ENCODE measurements around the gene C2CD2.
"Not testable (repeated sequence)": the region's sequence is repeated elsewhere in the genome, so short reads cannot be mapped to it uniquely, and the experiment has no call there.

Gene C2CD2

GRCh38 chr21:41956926-41957729, 3.3 kb upstream of the C2CD2 start:
- DNase-seq: peak; percentile 79

GRCh38 chr21:41955516-41955915, 1.7 kb upstream of the C2CD2 start:
- DNase-seq: no peak

DNA sequence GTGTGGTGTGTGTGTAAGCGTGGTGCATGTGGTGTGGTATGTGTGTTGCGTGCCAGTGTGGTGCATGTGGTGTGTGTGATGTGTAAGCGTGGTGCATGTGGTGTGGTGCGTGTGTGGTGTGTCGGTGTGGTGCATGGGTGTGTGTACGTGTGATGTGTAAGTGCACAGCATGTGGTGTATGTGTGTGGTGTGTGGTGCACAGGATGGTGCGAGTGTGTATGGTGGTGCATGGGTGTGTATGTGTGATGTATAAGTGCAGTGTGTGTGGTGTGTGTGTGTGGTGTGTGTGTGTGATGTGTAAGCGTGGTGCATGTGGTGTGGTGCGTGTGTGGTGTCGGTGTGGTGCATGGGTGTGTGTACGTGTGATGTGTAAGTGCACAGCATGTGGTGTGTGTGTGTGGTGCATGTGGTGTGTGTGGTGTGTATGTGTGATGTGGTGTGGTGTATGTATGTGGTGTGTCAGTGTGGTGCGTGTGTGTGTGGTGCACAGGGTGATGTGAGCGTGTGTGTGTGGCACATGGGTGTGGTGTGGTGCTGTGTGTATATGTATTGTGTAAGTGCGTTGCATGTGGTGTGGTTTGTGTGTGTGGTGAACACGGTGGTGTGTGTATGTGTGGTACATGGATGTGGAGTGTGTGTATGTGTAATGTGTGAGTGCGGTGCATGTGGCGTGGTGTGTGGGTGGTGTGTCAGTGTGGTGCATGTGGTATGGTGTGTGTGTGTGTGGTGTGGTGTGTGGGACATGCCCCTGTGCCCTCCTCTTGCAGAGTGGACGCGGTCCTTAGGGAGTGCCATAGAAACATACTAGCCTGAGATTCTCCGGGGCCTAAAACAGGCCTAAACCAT, 1.1 kb upstream of the C2CD2 start:
- DNase-seq: no peak

DNA sequence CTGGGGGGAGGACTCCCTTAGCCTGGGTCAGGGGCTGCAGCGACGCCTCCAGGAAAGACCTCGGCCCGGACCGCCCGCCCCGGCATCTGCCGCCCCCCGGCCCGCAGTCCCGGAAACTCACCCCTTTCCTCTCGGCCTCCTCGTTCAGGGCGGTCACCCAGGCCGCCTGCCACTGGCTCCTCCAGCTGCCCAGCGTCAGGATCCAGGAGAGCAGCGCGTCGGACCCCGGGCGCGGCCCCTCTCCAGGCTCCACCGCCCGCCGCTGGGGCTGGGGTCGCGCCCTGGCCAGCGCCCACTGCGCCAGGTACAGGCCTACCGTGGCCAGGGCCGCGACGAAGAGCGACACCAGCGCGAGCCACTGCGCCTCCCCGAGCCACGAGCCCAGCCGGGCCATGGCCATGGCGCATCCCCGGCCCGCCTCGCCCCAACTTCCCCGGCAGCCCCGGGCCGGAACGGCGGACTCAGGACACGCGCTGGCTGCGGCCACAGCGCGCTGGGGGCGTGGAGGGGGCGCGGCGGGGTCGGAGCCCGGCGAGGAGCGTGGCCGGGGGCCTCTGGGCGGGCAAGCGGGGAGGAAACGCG, 478 bp downstream of the C2CD2 start:
- DNase-seq: no peak

DNA sequence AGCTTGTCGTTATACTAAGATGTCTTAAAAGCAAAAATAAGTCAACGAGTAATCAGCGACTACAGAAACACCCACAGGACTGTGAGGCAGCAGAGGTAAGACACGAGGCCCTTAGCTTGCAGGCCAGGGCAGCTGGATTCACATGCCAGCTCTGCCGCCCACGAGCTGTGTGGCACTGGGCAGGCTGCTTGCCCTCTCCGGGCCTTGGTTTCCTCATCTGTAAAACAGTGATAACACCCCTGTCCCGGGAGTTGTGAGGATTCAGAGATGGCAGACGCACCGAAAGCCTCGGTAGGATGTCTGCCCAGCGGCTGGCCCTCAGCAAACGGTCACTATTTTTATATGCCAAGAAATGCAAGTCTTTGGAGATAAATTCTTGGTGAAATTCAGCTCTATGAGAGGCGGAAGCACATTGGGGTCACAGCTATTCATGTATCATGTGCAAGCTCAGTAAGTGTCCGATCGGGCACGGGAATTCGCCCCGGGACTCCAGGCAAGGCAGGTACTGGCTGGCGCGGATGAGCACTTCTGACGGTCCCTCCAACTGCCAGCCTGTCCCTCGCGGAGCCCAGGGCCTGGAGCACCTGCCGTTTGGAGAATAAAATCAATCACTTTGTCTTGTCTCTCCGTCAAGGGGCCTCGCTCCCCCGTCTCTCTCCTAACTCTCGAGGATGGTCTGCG, 1.1 kb downstream of the C2CD2 start:
- peak; percentile 22 for DNase-seq

DNA sequence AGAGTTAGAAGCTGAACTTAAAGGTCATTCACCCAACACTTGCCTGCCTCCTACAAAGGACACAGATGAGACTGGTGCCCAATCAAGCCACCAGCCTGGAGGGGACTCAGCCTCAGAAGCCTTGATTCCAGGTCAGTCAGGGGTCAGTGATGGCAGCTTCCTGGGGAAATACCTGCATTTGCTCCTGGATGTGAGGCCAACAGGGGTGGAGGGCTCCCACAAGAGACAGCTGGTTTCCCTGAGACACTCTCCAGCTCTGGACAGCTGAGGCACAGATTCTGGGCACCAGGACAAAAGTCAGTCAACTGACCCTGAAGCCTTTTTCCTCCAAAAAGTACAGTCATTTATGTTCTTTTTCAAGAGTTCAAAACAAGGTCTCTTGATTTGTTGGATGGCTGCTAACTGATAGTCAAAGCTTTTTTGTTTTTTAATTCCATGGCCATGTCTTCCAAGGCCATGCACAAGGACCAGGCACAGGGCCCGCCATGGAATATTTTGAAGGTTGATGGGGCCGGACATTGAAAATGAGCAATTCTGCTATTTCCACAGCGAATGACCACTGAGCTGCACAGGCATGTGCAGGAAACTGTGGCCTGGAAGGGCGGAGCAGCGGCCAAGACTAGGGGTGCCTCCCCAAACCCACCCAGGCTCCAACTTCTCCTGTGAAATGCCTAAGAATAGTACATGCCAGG, 1.8 kb downstream of the C2CD2 start:
- no peak for DNase-seq

GRCh38 chr21:41950941-41951351, 2.9 kb downstream of the C2CD2 start:
- no peak for DNase-seq

GRCh38 chr21:41949631-41950030, 4.2 kb downstream of the C2CD2 start:
- DNase-seq: not testable (repeated sequence)

- DNase-seq: no peak
Observed at GRCh38 chr21:41948901-41949300, 4.9 kb downstream of the C2CD2 start.

- peak; percentile 33 for DNase-seq
Observed at GRCh38 chr21:41948078-41948895, 5.5 kb downstream of the C2CD2 start.

DNA sequence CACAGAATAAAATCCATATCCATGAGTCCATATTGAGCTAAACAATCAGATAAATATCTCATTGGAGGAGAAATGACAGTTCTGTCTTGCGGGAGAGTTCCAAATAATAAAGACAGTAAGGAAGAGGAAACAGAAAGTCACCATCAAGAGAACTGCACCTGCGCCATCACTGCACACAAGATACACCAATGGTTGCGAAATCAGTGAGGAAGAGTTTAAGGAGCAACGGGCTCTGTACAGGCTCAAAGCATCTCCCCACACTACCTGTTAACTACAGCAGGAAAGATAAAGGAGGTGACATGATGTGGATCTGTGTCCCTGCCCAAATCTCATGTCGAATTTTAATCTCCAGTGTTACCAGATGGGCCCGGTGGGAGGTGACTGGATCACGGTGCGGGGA, 7.8 kb downstream of the C2CD2 start:
- no peak for DNase-seq

DNA sequence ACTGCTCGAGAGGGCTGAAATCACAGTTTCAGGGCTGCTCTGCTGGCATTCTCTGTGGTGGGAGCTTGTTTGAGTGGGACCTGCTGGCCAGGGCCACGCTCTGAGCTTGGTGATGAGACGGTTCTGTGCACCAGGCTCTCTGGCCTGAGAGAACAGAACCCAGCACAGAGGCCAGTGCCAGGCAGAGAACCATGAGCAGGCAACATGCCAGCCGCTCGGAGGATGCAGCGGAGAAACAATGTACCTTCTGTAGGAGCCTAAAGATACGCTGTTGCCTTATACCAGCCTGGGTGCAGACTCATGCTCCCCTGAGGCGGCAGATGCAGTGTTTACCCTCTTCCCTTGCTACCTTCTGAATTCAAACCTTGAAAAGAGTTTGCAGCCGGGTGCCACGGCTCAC, 10.0 kb downstream of the C2CD2 start:
- DNase-seq: no peak

DNA sequence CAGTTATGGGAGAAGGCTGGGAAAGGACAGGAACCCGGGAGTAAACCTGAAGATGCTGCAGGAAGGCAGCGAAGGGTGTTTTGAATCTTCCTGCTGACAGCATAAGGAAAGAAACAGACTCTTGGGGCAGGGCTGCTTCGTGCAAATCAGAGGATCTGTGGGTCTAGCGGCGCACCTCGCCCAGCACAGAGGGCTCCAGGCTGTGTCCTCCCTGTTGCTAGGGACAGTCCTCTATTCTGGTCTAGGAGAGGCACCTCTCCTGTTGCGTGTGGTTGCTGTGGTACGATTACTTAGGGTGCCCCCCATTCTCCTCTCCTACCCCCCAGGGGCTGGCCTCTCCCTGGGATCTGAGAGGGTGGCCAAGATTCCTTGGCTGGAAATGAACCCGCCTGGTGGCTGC, 11.4 kb downstream of the C2CD2 start:
- no peak for DNase-seq

DNA sequence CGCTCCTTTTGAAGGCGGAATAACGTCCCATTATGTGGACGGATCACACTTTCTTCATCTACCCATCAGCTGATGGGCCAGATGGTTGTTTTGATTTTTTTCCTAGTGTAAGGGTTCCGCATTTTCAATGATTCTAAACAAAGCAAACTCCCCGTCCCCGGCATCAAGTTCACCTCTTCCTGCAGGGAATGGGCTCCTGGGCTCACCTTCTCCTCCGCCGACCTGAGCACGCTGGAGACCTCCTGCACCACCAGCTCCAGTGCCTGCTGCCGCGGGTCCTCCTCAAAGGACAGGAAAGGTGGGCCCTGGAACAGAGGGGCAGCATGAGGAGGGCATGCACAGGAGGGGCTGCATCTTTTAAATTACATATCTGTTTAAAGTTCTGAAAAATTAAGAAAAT, 11.9 kb downstream of the C2CD2 start:
- DNase-seq: no peak

- no peak for DNase-seq
Observed at GRCh38 chr21:41940431-41940830, 13.4 kb downstream of the C2CD2 start.

- no peak for DNase-seq
Observed at GRCh38 chr21:41939391-41939790, 14.4 kb downstream of the C2CD2 start.

DNA sequence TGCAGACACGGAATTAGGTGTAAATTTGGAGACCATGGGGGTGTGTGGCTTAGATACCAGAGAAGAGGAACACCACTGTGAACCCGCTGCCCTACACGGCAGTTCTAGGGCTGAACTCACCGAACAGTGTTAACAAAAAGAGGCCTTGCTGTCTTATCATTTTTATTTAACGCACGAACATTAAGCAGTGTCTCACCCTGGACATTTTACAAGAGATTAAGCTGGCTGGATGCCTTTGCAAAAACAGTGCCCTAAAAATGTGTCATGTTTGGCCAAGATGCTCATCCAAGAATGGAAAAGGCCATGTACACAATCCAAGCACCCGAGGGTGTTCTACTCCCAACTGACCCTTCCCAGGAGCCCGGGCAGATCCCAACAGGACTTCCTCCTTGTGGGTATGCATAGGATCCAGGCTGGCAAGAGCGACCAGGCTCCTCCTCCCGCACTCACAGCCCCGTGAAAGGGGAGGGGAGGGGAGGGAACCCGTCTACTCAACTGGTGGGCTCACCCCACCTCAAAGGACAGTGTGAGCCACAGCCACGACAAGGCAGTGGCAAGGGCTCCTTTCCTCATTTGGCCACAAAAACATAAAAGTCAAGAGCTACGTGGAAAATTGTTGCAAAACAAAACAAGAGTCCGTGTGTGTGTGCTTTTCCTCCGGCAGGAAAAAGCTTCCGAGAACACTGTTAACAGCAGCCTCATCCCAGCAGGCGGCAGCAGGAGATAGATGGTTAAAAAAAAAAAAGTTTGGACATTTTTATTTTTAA, 20.3 kb downstream of the C2CD2 start:
- peak; percentile 42 for DNase-seq

- peak; percentile 76 for DNase-seq
Observed at GRCh38 chr21:41932576-41933312, 21.1 kb downstream of the C2CD2 start.

DNA sequence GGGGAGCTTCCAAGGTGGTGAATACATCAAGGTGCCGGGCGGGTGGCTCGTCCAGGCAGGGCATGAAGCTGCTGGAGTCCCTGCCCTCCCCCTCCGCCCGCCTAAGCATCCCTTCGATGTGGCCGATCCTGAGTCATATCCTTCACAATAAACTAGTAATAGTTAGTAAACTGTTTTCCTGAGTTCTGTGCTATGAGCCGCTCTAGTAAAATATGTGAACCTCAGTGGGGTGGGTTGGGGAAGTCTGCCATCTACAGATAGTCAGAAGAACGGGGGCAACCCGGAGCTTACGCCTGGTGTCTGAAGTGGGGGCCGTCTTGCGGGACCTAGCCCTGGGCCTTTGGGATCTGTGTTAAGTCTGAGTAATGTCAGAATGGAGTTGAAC, 21.6 kb downstream of the C2CD2 start:
- DNase-seq: peak; percentile 97

- no peak for DNase-seq
Observed at GRCh38 chr21:41931041-41931451, 22.8 kb downstream of the C2CD2 start.

Data from HCEC 1CT (cell line).